Fibroblast of gingiva (primary cell): Measurements from ENCODE around the gene CPNE5.

Experiments used
- DNase-seq: peaks from one replicate; pipeline ENCODE4 v3.0.0-alpha.2; 2011; ENCODE audit warnings: low read depth

Gene CPNE5

DNA sequence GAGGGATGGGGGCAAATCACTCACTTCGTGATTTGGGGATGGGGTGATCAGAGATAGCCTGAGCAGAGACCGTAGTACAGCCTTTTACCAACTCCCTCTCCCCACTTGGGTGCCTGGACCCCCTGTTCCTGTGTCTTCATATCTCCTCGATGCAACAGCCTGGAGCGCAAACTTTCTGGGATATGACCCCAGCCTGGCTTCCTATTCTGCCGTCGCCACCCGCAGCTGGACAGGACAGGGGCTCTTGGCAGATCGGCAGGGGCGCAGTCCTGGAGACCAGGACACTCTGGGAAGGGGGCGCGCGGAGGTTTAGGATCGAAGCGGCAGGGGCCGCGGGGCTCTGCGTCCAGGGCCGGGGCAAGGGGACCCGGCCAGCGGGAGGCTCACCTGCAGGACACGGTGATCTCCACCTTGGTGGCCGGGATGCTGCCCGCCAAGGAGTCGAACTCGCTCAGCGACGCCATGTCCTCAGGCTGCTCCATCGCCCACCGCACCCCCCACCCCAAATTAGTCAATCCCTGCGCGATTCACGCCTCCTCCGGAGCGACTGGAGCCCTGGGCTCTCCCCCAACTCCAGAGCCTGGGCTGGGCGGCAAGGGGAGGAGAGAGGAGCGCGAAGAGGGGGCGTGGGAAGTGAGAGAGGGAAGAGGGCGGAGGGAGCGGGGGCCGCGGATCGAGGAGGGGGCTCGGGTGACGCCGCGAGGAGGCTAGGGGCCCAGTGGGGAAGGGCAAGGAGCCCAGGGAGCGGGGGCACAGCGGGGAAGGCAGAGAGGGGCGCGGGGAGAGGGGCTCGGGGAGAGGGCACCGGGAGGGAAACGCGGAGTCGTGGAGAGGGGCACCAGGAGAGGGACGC, at the start of gene CPNE5:
Gene CPNE5, minus strand, starts transcription at position 549 of the 853 bp plus-strand sequence. Its CDS starts 67 bp downstream, at position 482.
- no peak for DNase-seq

DNA sequence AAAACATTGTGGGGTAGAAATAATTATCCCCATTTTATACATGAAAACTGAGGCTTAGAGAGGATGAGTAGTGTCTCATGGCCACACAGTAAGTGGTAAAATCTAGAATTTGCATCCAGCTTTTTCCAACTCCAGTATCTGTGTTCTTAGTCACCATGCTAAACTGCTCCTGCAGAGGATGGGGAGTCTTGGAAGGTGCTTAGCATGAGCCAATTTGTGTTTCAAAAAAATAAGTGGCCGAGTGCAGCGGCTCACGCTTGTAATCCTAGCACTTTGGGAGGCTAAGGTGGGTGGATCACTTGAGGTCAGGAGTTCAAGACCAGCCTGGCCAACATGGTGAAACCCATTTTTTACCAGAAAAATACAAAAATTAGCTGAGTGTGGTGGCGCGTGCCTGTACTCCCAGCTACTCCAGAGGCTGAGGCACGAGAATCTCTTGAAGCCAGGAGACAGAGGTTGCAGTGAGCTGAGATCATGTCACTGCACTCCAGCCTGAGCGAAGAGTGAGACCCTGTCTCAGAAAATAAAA, 48.9 kb upstream of the CPNE5 start:
- DNase-seq: no peak

DNA sequence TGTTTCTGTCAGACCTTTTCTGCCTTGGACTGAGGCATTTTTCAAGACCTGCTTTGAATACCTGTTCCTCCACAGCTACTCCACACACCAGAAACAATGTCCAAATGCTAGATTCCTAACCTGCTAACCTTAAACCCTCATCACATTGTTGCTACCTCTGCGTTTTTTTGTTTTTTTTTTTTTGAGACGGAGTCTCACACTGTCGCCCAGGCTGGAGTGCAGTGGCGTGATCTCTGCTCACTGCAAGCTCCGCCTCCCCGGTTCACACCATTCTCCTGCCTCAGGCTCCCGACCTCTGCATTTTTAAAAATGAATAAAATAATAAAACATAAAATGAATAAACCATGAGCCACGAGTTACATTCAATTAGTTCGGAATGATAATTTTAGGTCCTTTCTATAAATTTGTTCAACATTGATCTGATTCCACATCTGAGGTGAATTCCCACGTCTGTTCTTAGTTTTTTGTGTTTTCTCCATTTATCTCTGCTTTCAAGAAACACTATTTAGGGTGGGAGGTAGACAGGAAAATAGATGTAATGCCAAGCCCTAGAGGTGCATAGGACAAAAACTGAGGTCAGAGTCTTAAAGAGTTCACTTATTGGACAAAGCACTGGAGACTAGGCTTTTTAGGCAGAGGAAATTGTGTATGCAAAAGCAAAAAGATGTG, 47.8 kb upstream of the CPNE5 start:
- no peak for DNase-seq

GRCh38 chr6:36885461-36886401, 46.5 kb upstream of the CPNE5 start, which contains the start of gene C6orf89:
TSS of gene C6orf89 (plus strand) at chr6:36885952. CDS start at chr6:36899445, 13,493 bp downstream.
- peak; percentile 97 for DNase-seq

GRCh38 chr6:36884610-36885009, 45.4 kb upstream of the CPNE5 start:
- DNase-seq: no peak

DNA sequence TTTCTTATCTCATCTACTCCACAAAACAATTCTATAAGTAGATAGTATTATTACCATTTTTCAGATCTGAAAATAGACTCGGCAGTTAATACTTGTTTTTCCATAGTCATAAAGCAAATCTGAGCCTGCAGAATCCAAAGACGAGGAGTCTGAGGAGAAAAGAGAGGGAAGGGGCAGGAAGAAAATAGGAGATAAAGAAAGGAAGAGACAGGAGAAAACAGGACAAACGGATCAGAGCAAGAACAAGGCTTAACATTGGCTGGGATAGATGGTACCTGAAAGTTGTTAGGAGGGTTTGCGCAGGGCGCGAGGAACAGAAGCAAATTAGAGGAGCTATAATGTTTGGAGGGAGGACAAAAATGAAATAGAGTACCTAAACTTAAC, 36.0 kb upstream of the CPNE5 start:
- DNase-seq: no peak

GRCh38 chr6:36874443-36875249, 35.4 kb upstream of the CPNE5 start, which contains the start of gene PPIL1:
TSS of gene PPIL1 (minus strand) at chr6:36874803. CDS start at chr6:36874772, 31 bp downstream.
- peak; percentile 86 for DNase-seq

GRCh38 chr6:36873612-36874442, 34.6 kb upstream of the CPNE5 start:
- peak; percentile 20 for DNase-seq

GRCh38 chr6:36873115-36873514, 33.9 kb upstream of the CPNE5 start:
- DNase-seq: no peak

GRCh38 chr6:36871686-36872085, 32.4 kb upstream of the CPNE5 start:
- DNase-seq: no peak

- DNase-seq: no peak
These were observed 28.4 kb upstream of the CPNE5 start for GRCh38 chr6:36867471-36868224.

- no peak for DNase-seq
These were observed 26.6 kb upstream of the CPNE5 start for GRCh38 chr6:36865835-36866234.

GRCh38 chr6:36863670-36864540, 24.7 kb upstream of the CPNE5 start:
- no peak for DNase-seq

- no peak for DNase-seq
These were observed 23.7 kb upstream of the CPNE5 start for GRCh38 chr6:36862848-36863382.

DNA sequence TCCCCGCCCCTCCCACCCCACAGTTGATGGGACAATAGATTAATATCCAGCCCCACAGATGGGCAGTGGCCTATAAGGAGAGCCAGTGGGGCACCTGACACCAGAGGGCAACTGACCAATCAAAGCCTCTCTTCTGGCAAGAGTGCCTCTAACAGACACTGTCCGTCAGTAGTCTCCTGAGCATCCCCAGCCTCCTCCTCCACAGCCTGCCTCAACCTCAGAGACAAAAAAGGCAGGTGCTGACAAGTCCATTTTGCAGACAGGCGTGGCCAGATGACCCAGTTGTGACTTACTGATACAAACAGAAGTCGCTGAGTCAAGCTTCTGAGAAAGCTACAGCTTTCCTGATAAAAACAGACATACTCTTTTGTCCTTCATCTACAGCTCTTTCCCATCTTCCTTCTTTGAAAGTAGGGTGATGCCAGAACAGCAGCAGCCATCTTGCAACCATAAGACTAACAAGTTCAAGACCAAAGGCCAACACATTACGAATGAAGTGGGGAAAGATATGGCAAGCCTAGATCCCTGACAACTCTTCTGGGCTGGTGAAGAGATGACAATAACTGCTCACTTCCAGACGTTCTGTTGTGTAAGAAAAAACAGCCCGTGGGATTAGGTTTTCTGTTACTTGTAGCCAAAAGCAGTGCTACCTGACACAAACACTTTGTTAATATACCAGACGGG, 23.1 kb upstream of the CPNE5 start:
- DNase-seq: no peak

DNA sequence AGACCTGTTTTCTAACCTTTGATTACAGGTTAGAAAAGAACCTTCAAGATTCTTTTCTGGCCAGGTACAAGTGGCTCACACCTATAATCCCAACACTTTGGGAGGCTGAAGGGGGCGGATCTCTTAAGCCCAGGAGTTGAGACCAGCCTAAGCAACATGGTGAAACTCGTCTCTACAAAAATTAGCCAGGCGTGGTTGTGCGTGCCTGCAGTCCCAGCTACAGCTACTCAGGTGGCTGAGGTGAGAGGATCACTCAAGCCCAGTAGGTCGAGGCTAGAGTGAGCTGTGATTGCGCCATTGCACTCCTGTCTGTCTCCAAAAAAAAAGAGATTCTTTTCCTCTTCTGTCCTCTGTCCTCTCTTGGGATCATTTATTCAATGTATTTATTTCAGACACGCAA, 20.9 kb upstream of the CPNE5 start:
- no peak for DNase-seq

DNA sequence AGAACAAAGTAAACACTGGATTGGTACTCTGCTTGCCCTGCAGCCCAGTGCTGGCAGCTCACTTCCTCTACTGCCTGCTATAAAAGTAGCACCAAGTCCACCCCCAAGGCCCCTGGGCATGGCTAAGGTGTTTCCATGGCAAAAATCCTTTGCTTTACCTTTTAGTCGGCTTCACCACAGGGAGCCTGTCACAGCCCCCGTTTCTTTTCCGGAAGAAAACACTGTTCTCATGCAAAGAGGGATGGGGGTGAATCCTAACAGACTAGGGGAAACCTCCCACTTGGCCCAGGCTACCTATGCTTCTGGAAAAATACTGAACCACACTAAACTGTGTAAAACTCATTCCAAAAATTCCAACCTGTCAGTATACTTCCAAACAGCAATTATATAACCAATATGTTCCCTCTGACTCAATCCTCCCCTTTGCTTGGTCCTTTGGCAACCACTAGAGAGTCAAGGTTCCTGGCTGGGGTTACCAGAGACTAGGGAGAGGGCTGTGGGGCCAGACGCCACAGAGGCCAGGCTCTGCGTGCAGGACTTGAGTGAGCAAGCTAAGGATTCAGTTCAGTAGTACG, 19.2 kb upstream of the CPNE5 start:
- DNase-seq: no peak
